K562 (cell line): Measurements from ENCODE around the gene ITPR1. TPM values are rescaled to one million over a fixed set of nuclear protein-coding genes. Genes with fewer than 3 reads are reported as not detected.

ENCODE experiments used
- ATAC-seq: fragments of 200-7000 bp; cut with Tn5 transposase; 3 replicates; pipeline ENCODE4 v1.9.1; 2020; ENCODE audit warnings: moderate library complexity
- BruUV-seq: library from RNA; stranded (reverse); fragments of 400-500 nt; replicated peaks from 2 replicates; lab custom pipeline; 2021; lab: Mats Ljungman, UMichigan
- CTCF ChIA-PET: fragments of 300-600 bp; formaldehyde crosslinking; extraction: SDS; loops from one replicate; lab custom pipeline; 2021; ENCODE audit warnings: low intra/inter-chr PET ratio; lab: Yijun Ruan, JAX
- POLR2A ChIA-PET: fragments of 300-600, 350-650 bp; sonication (Branson Sonifier 250); formaldehyde crosslinking; extraction: SDS; loops from one replicate; lab custom pipeline; 2021; ENCODE audit warnings: antibody characterized with exemption, inconsistent platforms; lab: Yijun Ruan, JAX
- DNase-seq, 4 experiments: peaks; one replicate each; pipeline versions ENCODE4 v3.0.0 to v3.0.0-alpha.2; 2011 to 2018; ENCODE audit warnings: low spot score in 3 of 4, mixed read lengths in 3 of 4; ENCODE audit errors: extremely low read depth in 1 of 4
- FAIRE-seq: peaks from 2 replicates; lab custom pipeline; 2011; peaks lifted over from hg19 to GRCh38; lab: Jason Lieb, UNC
- H2AFZ ChIP-seq: 2 replicates; pipeline ENCODE4 v1.6.0; 2011; ENCODE audit warnings: low read depth, low read length, control low read depth, inconsistent platforms
- H3K27ac ChIP-seq: fragments of 200-600 bp; 3 replicates; pipeline ENCODE4 v1.8.0; 2011; ENCODE audit warnings: low read depth, mild to moderate bottlenecking, control low read depth, inconsistent platforms, low read length, moderate library complexity, mixed read lengths; ENCODE audit errors: extremely low read depth
- H3K27me3 ChIP-seq, 2 experiments: fragments of 300-600 bp in 1 of 2; 2 replicates in 1 of 2; 3 replicates in 1 of 2; pipeline versions ENCODE4 v1.6.0 to v1.8.0; 2011; ENCODE audit warnings: inconsistent platforms in 2 of 2, low read length in 2 of 2, mild to moderate bottlenecking in 1 of 2, mixed read lengths in 1 of 2, moderate library complexity in 1 of 2; ENCODE audit not compliant: control insufficient read depth in 2 of 2, insufficient read depth in 2 of 2
- H3K36me3 ChIP-seq: fragments of 300-600 bp; 3 replicates; pipeline ENCODE4 v1.8.0; 2011; ENCODE audit warnings: mild to moderate bottlenecking, low read length, inconsistent platforms; ENCODE audit not compliant: control insufficient read depth, insufficient read depth
- H3K4me1 ChIP-seq, 2 experiments: fragments of 200-600 bp in 1 of 2; replicated peaks in 1 of 2; 2 replicates in 1 of 2; 3 replicates in 1 of 2; pipeline versions ENCODE4 v1.5.1 to v1.8.0; 2011; ENCODE audit warnings: inconsistent platforms in 2 of 2, low read length in 2 of 2, mild to moderate bottlenecking in 1 of 2, mixed read lengths in 1 of 2, moderate library complexity in 1 of 2; ENCODE audit not compliant: control insufficient read depth in 2 of 2, insufficient read depth in 2 of 2
- H3K4me2 ChIP-seq: 2 replicates; pipeline ENCODE4 v1.6.1; 2011; ENCODE audit warnings: low read length, control low read depth, inconsistent platforms, mixed read lengths; ENCODE audit not compliant: insufficient read depth
- H3K4me3 ChIP-seq: fragments of 200-600 bp; sonication (generic), shearing (Covaris generic); 2 replicates; pipeline ENCODE4 v1.5.1; 2016; ENCODE audit warnings: control low read depth, inconsistent platforms
- H3K79me2 ChIP-seq: fragments of 200-600 bp; 3 replicates; pipeline ENCODE4 v1.8.0; 2011; ENCODE audit warnings: low read length, inconsistent platforms; ENCODE audit not compliant: control insufficient read depth, insufficient read depth
- H3K9ac ChIP-seq, 2 experiments: 2 replicates each; pipeline versions ENCODE4 v1.6.0 to v1.6.1; 2011; ENCODE audit warnings: low read depth in 2 of 2, low read length in 2 of 2, control low read depth in 1 of 2, inconsistent platforms in 1 of 2, mild to moderate bottlenecking in 1 of 2, mixed read lengths in 1 of 2; ENCODE audit not compliant: insufficient read depth in 1 of 2
- H3K9me1 ChIP-seq: one replicate; pipeline ENCODE4 v1.6.0; 2011; ENCODE audit warnings: inconsistent platforms, mild to moderate bottlenecking, low read length, moderate library complexity; ENCODE audit not compliant: control insufficient read depth, insufficient read depth
- H3K9me3 ChIP-seq: replicated peaks from 2 replicates; pipeline ENCODE4 v1.5.1; 2011; ENCODE audit warnings: low read depth, low read length, inconsistent platforms; ENCODE audit not compliant: control insufficient read depth, insufficient read depth
- H4K20me1 ChIP-seq: replicated peaks from 2 replicates; pipeline ENCODE4 v1.6.1; 2011; ENCODE audit warnings: low read length, inconsistent platforms, mixed read lengths; ENCODE audit not compliant: control insufficient read depth, insufficient read depth
- POLR2G ChIP-seq: fragments of 200-400 bp; formaldehyde crosslinking; IDR thresholded peaks from 2 replicates; pipeline ENCODE4 v1.6.1; 2017; ENCODE audit warnings: low read depth, mild to moderate bottlenecking, antibody characterized with exemption, low read length, moderate library complexity
- SRF ChIP-seq, 2 experiments: fragments of 250-450, 450-650 bp in 1 of 2; sonication (Bioruptor Pico) in 1 of 2; sonication (generic) in 1 of 2; formaldehyde crosslinking; IDR thresholded peaks; 2 replicates each; pipeline versions ENCODE4 v1.5.0 to v1.5.1; 2020 to 2022; ENCODE audit warnings: mild to moderate bottlenecking in 1 of 2, missing genetic modification reagents in 1 of 2
- ZKSCAN8 ChIP-seq: fragments of 200-800 bp; sonication (Bioruptor generic); IDR thresholded peaks from 2 replicates; pipeline ENCODE4 v1.6.1; 2016; ENCODE audit warnings: missing genetic modification characterization, missing compliant biosample characterization
- ZNF143 ChIP-seq: sonication (generic); formaldehyde crosslinking; IDR thresholded peaks from 2 replicates; pipeline ENCODE4 v1.9.0; 2022; ENCODE audit warnings: mild to moderate bottlenecking, missing genetic modification reagents
- WGBS: fragments of 100-300 bp; shearing (Covaris generic); methylation state at CpG from one replicate; pipeline ENCODE4 v1.1.6; 2016; ENCODE audit warnings: low coverage, mixed read lengths; ENCODE audit not compliant: insufficient coverage; ENCODE audit errors: missing lambda C conversion rate; 5-methylcytosine and 5-hydroxymethylcytosine counted together
- in situ Hi-C: fragments of 300-500 bp; cut with MboI; formaldehyde crosslinking; loops from 4 replicates; pipeline ENCODE4 v1.15.0; 2018; ENCODE audit warnings: inconsistent platforms, mixed read lengths
- intact Hi-C: fragments of 100-400 bp; cut with micrococcal nuclease; formaldehyde crosslinking; loops from 2 replicates; pipeline ENCODE4 v1.14.2; 2022
- polyA plus RNA-seq, 8 experiments: library from polyadenylated mRNA; depleted of rRNA in 4 of 8; stranded (reverse) in 5 of 8; unstranded in 3 of 8; fragments of >200 nt; fragmentation: Nextera tagmentation in 2 of 8; fragmentation: Illumina TruSeq in 1 of 8; extraction: Ambion mirVana in 2 of 8; extraction: Trizol in 1 of 8; gene quantifications; 2 replicates each; pipeline versions ENCODE4 v1.2.1 to v1.2.3, GENCODE V29; 2011 to 2014; ENCODE audit warnings: inconsistent platforms in 1 of 8, missing spikeins in 1 of 8
- total RNA-seq, 7 experiments: library from RNA; depleted of rRNA in 6 of 7; stranded (reverse); fragments of >200 nt in 6 of 7; fragmentation: Illumina TruSeq in 2 of 7; extraction: Trizol in 2 of 7; gene quantifications; 2 replicates each; pipeline versions ENCODE4 v1.2.1 to v1.2.3, GENCODE V29; 2011 to 2021; ENCODE audit warnings: low replicate concordance in 1 of 7
- TF ChIP-seq, protein P1 (sequence below): fragments of 250-450 bp; sonication (Bioruptor Pico); IDR thresholded peaks from 2 replicates; pipeline ENCODE4 v1.9.0; 2021; ENCODE audit warnings: mild to moderate bottlenecking, inconsistent platforms
- TF ChIP-seq, protein P2 (sequence below): fragments of 450-650 bp; IDR thresholded peaks from 2 replicates; pipeline ENCODE4 v1.6.1; 2016; ENCODE audit warnings: borderline replicate concordance

ITPR1 gene
- total and polyA plus RNA-seq, 9 of the 15 experiments (the other 6 are each of a cell fraction or from before 2014, with no cell fraction given), result 22.4 to 40.0 (median 27.4) TPM

DNA sequence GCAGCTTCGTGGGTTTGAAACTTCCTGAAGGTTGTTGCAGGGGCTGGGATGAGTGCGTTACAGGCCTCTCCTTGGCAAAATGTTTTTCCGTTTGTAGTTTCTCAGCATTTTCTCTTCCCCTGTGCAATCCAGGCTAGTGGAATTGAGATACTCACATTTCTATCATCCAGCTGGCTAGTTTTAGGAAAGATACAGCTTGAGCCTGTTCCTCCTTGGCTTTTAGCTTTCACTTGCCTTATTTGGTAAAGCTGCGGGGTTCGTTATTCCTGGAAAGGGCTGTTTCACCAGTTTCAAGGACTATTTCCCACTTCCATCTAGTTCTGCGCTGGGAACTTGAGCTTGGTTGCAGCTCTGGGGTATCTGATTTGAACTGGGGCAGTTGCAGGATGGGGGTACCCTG lies 90.3 kb downstream of the ITPR1 start:
- ATAC-seq, result no peak
- Histone ChIP-seq H3K4me1 (peaks cover 0 to 8% of the 10 kb centered on the region in 2 experiments; a peak in 3 of 5 replicates), H3K79me2 (no peaks in the 10 kb centered on the region), H3K4me2 (no peak overlapping the region), H2AFZ (no peak overlapping the region), H3K9me1 (no peaks in the 10 kb centered on the region), H3K36me3 (no peaks in the 10 kb centered on the region), H4K20me1 (peaks cover 4% of the 10 kb centered on the region), H3K4me3 (no peak overlapping the region), H3K27me3 (no peaks in the 10 kb centered on the region; a peak in 1 of 5 replicates), H3K9ac (no peak overlapping the region), H3K27ac (no peak overlapping the region), H3K9me3 (no peaks in the 10 kb centered on the region)
- WGBS, result 35% methylated on average over 6 of the region's 6 CpGs
- no peak for FAIRE-seq
- in situ Hi-C loops (no loop called here), intact Hi-C loops (loop anchor here (5.0 kb wide), 1 partner anchor 166 kb away; no protein-coding TSS in a partner anchor)
- TF ChIP-seq, protein P1, sequence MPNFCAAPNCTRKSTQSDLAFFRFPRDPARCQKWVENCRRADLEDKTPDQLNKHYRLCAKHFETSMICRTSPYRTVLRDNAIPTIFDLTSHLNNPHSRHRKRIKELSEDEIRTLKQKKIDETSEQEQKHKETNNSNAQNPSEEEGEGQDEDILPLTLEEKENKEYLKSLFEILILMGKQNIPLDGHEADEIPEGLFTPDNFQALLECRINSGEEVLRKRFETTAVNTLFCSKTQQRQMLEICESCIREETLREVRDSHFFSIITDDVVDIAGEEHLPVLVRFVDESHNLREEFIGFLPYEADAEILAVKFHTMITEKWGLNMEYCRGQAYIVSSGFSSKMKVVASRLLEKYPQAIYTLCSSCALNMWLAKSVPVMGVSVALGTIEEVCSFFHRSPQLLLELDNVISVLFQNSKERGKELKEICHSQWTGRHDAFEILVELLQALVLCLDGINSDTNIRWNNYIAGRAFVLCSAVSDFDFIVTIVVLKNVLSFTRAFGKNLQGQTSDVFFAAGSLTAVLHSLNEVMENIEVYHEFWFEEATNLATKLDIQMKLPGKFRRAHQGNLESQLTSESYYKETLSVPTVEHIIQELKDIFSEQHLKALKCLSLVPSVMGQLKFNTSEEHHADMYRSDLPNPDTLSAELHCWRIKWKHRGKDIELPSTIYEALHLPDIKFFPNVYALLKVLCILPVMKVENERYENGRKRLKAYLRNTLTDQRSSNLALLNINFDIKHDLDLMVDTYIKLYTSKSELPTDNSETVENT (CRISPR knock-in tag), result no peak
- TF ChIP-seq ZNF143, result no peak
- peak in 1 of 2 experiments; percentile 90; a peak in 2 of 4 replicates for TF ChIP-seq SRF (CRISPR knock-in tag; IDR thresholded peaks at IDR 0.05)
- no peak for TF ChIP-seq POLR2G
- TF ChIP-seq, protein P2, sequence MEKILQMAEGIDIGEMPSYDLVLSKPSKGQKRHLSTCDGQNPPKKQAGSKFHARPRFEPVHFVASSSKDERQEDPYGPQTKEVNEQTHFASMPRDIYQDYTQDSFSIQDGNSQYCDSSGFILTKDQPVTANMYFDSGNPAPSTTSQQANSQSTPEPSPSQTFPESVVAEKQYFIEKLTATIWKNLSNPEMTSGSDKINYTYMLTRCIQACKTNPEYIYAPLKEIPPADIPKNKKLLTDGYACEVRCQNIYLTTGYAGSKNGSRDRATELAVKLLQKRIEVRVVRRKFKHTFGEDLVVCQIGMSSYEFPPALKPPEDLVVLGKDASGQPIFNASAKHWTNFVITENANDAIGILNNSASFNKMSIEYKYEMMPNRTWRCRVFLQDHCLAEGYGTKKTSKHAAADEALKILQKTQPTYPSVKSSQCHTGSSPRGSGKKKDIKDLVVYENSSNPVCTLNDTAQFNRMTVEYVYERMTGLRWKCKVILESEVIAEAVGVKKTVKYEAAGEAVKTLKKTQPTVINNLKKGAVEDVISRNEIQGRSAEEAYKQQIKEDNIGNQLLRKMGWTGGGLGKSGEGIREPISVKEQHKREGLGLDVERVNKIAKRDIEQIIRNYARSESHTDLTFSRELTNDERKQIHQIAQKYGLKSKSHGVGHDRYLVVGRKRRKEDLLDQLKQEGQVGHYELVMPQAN, result no peak
- TF ChIP-seq ZKSCAN8 (CRISPR knock-in tag), result no peak
- DNase-seq, result no peak
- POLR2A ChIA-PET, result interaction anchor here (0.6 to 2.4 kb wide), 8 partner anchors 12 to 93 kb away, joined by 3 to 8 read pairs (median 4); partner anchors contain the start of gene ITPR1
- no TSS peak for BruUV-seq
- CTCF ChIA-PET, result no interaction called here
